IPS DF 4.7 (cell line): Measurements from ENCODE around the gene DCLRE1A.

ENCODE experiments used
- DNase-seq: peaks from one replicate; pipeline ENCODE4 v3.0.0-alpha.2; 2013; ENCODE audit warnings: low spot score; ENCODE audit errors: extremely low read depth

DCLRE1A gene

DNA sequence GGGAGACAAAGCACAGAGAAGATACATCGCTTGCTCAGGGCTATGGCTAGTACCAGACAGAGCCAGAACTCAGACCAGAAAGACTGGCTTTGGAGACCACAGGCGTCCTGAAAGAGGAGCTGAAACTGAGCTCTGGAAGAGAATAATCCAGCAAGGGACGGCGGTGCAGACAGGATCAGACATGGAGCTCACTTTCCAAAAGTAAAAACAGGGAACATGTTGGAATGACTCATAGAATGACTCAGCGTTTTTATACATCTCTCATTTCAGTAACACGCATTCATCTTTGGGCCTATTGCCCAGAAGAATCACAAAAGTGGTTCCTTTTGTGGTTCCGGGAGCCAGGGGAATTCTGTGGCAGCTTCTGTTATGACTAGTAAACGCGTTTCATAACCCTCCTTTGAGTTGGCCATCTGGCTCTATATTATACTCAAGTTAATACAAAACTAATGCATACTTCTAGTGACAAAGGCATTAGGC lies 65.2 kb downstream of the DCLRE1A start:
- no peak for DNase-seq
